Adrenal gland (tissue), 5 donors: ENCODE results near the gene USP34.

ENCODE experiments used
- POLR2A ChIP-seq, 2 donors: fragments of 450-650 bp; IDR thresholded peaks; one replicate each; pipeline ENCODE4 v1.6.1; 2017; ENCODE audit warnings: antibody characterized with exemption in 2 of 2, mild to moderate bottlenecking in 2 of 2, moderate library complexity in 1 of 2
- TF ChIP-seq, protein P1 (sequence below), 6 experiments: fragments of 450-650 bp in 4 of 6; fragments of 200-600 bp in 2 of 6; sonication (generic) in 1 of 6; IDR thresholded peaks; 1 replicate in 5 of 6; 2 replicates in 1 of 6; pipeline versions ENCODE4 v1.5.1 to v1.8.0; 2016 to 2021; ENCODE audit warnings: antibody characterized with exemption in 6 of 6, mild to moderate bottlenecking in 2 of 6, moderate library complexity in 1 of 6
- donor health status: DM: no; HTN: no; CAD: no.

DNA sequence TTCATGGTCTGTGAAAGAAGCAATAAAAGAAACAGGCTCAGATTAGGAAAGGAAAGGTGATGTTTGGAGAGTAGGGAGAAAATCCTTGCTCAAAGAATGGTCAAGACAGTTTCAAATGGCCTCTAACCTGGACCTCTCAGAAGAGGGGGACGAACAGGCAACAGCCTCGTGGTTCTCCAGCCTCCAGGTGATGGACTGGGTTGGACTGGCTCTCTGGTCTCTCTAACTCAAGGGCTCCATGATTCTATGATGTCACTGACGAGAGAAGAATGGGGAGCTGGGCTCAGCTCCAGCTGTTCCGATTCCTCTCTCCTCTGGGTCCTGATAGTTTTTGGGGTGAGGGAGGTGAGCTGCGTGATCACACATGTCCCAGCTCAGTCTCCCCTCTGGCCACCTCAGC is 309.0 kb downstream of the USP34 start, which contains the start of gene C2orf74:
- TF ChIP-seq, protein P1, sequence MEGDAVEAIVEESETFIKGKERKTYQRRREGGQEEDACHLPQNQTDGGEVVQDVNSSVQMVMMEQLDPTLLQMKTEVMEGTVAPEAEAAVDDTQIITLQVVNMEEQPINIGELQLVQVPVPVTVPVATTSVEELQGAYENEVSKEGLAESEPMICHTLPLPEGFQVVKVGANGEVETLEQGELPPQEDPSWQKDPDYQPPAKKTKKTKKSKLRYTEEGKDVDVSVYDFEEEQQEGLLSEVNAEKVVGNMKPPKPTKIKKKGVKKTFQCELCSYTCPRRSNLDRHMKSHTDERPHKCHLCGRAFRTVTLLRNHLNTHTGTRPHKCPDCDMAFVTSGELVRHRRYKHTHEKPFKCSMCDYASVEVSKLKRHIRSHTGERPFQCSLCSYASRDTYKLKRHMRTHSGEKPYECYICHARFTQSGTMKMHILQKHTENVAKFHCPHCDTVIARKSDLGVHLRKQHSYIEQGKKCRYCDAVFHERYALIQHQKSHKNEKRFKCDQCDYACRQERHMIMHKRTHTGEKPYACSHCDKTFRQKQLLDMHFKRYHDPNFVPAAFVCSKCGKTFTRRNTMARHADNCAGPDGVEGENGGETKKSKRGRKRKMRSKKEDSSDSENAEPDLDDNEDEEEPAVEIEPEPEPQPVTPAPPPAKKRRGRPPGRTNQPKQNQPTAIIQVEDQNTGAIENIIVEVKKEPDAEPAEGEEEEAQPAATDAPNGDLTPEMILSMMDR (IDR thresholded peaks at IDR 0.05), result no peak
- TF ChIP-seq POLR2A (IDR thresholded peaks at IDR 0.05), result no peak
